HG03432 (cell line): ENCODE results near the gene VCX2.
"Not testable (repeated sequence)": the region's sequence is repeated elsewhere in the genome, so short reads cannot be mapped to it uniquely, and the experiment has no call there.

ENCODE experiments used
- ATAC-seq: cut with Tn5 transposase; IDR thresholded peaks from one replicate; pipeline ENCODE4 v1.9.1; 2021; ENCODE audit warnings: mild to moderate bottlenecking, moderate library complexity; ENCODE audit not compliant: unreplicated experiment

The VCX2 gene

GRCh38 chrX:8122538-8122937 lies 48.5 kb downstream of the VCX2 start:
- no peak for ATAC-seq

- not testable (repeated sequence) for ATAC-seq
These were observed 49.7 kb downstream of the VCX2 start for GRCh38 chrX:8121391-8121790.
